Measurements from ENCODE around the gene ANKRD66. TPM values are rescaled to one million over a fixed set of nuclear protein-coding genes. Genes with fewer than 3 reads are reported as not detected.
"Not testable (repeated sequence)": the region's sequence is repeated elsewhere in the genome, so short reads cannot be mapped to it uniquely, and the experiment has no call there.

ANKRD66 gene
- total RNA-seq, 1 donor = not detected

GRCh38 chr6:46736906-46737305 lies 9.8 kb upstream of the ANKRD66 start:
- no peak for DNase-seq (ENCODE audit: low read depth)
- H3K4me3 ChIP-seq (ENCODE audit: low read depth, low read length) = no peak overlapping the region
- TF ChIP-seq, protein P1, sequence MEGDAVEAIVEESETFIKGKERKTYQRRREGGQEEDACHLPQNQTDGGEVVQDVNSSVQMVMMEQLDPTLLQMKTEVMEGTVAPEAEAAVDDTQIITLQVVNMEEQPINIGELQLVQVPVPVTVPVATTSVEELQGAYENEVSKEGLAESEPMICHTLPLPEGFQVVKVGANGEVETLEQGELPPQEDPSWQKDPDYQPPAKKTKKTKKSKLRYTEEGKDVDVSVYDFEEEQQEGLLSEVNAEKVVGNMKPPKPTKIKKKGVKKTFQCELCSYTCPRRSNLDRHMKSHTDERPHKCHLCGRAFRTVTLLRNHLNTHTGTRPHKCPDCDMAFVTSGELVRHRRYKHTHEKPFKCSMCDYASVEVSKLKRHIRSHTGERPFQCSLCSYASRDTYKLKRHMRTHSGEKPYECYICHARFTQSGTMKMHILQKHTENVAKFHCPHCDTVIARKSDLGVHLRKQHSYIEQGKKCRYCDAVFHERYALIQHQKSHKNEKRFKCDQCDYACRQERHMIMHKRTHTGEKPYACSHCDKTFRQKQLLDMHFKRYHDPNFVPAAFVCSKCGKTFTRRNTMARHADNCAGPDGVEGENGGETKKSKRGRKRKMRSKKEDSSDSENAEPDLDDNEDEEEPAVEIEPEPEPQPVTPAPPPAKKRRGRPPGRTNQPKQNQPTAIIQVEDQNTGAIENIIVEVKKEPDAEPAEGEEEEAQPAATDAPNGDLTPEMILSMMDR (IDR thresholded peaks at IDR 0.05; ENCODE audit: insufficient read depth, low read length) = no peak

DNA sequence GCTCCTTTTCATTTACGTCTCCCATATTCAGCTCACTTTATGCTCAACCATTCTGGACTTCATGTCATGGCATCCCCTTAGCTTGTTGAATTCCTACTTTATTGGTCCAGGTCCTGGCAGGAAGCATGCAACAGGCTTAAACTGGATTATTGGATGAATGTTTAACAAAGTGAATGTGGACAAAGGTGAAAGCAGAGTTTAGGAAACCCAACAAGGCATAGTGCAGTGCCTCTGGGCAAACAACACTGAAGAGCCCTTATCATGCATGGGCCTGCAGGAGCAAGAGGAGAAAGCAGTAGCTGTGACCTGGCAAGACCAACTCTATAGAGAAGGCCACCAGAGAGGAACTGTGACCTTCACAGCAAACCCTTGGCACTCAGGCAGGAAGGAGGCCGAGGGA lies 5.3 kb upstream of the ANKRD66 start:
- DNase-seq (ENCODE audit: low read depth) = no peak
- H3K4me3 ChIP-seq (ENCODE audit: low read depth, low read length) = no peak overlapping the region
- TF ChIP-seq, protein P1 (IDR thresholded peaks at IDR 0.05; ENCODE audit: insufficient read depth, low read length) = no peak

- H3K4me3 ChIP-seq (ENCODE audit: low read depth, low read length) = no peak overlapping the region
- DNase-seq (ENCODE audit: low read depth) = no peak
- TF ChIP-seq, protein P1 (IDR thresholded peaks at IDR 0.05; ENCODE audit: insufficient read depth, low read length) = no peak
Measured at GRCh38 chr6:46741910-46742309, 4.8 kb upstream of the ANKRD66 start.

DNA sequence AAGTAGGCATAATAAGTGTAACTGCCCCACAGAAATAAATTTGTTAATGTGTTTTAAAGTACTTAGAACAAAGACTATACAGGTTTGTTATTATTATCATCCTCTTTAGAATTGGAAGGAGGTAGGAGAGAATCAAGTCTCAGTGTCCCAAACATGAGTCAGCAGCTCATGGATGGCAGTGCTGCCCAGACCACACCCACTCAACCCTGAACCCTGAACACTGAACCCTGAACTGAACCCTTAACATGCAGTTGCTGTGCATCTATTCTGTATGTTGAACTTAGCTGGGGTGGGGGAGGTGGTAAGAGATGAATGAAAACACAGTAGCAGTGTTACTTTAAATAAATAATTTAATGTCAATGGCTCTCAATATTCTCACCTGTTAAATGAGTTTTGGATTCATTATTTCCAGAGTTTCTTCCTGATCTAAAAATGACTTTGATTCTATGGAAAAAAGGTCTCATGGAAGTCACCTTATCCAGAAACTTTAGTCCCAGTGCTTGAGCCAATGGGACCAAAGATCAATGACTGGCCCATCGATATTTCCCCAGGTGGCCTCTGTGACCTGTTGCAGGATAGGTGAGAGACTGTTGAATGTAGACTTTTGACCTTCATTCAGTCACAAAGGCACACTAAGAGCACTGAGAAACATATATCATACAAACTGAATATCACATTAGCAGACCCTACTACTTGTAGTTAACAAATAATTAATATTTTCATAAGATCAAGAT lies 3.1 kb upstream of the ANKRD66 start:
- TF ChIP-seq, protein P1 (IDR thresholded peaks at IDR 0.05; ENCODE audit: insufficient read depth, low read length) = no peak
- DNase-seq (ENCODE audit: low read depth) = no peak
- H3K4me3 ChIP-seq (ENCODE audit: low read depth, low read length) = no peak overlapping the region

DNA sequence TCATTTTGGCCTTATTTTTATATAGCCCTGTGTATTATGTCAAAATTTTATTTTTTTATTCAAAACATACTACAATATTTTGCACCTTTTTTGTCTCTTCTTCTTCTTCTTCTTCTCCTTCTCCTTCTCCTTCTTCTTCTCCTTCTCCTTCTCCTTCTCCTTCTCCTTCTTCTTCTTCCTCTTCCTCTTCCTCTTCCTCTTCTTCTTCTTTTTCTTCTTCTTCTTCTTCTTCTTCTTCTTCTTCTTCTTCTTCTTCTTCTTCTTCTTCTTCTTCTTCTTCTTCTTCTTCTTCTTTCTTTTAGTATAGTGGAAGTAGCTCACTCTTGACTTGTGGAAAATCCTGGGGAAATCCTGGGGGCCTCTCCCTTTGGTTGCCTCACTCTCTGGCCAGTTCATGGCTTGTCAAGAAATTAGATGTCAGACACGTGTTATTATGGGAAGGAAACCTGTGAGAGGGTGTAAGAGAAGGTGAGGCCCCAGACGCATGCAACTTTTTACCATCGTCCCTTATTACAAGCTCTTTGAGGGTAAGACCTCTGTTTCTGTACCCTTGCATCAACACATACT lies 2.5 kb upstream of the ANKRD66 start:
- H3K4me3 ChIP-seq (ENCODE audit: low read depth, low read length); DNase-seq (ENCODE audit: low read depth): not testable (repeated sequence)

DNA sequence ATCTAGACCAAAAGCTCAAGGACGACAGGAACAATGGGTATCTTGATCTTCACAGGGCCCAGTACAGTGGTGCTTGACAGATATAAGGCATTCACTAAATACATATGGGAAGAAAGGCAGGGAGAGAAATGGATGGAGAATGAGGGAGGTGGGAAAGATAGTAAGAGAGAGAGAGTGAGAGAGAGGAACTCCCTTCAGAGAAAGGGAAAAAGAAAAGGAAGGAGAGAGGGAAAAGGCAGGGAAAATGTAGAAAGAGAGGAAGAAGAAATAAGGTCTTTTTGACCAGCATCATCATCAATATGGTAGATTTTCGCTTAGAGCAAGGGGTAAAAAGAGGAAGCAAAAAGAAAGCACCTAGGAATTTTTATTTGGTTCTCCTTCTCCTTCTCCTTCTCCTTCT lies 760 bp upstream of the ANKRD66 start:
- no peak overlapping the region for H3K4me3 ChIP-seq (ENCODE audit: low read depth, low read length)
- TF ChIP-seq, protein P1 (IDR thresholded peaks at IDR 0.05; ENCODE audit: insufficient read depth, low read length) = no peak
- no peak for DNase-seq (ENCODE audit: low read depth)

GRCh38 chr6:46748940-46749503 lies 2.3 kb downstream of the ANKRD66 start:
- H3K4me3 ChIP-seq (ENCODE audit: low read depth, low read length) = no peak overlapping the region
- TF ChIP-seq, protein P1 (IDR thresholded peaks at IDR 0.05; ENCODE audit: insufficient read depth, low read length) = no peak
- no peak for DNase-seq (ENCODE audit: low read depth)
